ENCODE measurements around the gene TEX35. TPM values are rescaled to one million over a fixed set of nuclear protein-coding genes. Genes with fewer than 3 reads are reported as not detected.

Gene TEX35
- total RNA-seq, 1 experiment from 2014 or later = not detected

DNA sequence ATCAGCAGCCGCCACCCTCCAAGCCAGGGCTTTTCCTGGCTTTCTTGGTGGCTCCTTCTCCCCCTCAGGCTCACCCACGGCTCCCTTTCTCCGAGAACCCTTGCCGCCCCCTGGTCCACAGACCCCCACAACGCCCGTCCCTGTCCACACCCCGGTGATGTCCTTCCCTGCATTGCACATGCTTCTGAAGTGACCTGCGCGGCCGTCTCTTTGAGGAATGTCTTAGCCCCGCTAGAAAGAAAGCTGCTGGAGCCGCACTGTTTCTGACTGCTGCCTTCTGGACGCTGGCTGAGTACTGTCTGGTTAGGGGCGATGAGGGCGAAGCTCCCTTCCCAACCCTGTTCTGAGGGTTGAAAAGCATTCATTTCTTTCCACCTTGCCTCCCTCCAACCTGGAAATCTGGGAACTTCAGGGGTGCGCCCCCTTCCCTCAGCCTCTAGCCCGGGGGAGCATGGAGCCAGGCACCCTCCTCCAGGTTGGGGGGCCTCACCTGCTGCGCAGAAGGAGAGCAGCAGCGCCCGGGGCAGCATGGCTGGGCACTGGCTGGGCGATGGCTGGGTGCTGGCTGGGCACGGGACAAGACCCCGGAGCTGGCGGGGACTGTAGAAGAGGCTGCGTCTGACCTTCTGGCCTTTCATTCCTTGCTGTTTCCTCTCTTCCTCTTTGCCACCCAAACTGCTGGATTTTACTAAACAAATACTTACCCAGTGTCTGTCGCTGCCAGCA is 16.3 kb upstream of the TEX35 start, which contains the start of gene CLEC20A:
CLEC20A (minus strand) TSS at position 555 of the 726 bp plus-strand sequence; CDS start at position 530, 25 bp downstream.
- intact Hi-C loops (cut with micrococcal nuclease) = no loop called here
- H3K4me1 Mint-ChIP-seq (ENCODE audit: insufficient read depth, unreplicated experiment) = no peaks in the 10 kb centered on the region
- no peaks in the 10 kb centered on the region for H3K9me3 Mint-ChIP-seq (ENCODE audit: unreplicated experiment)
- H3K27ac Mint-ChIP-seq (ENCODE audit: low read depth, unreplicated experiment) = no peak within 1 kb of the TSS
- H3K4me3 Mint-ChIP-seq (ENCODE audit: unreplicated experiment) = no peak within 1 kb of the TSS
- DNase-seq (ENCODE audit: unreplicated experiment) = no peak
- CTCF ChIA-PET = interaction anchor here (0.6 to 2.4 kb wide), 3 partner anchors 8 to 1210 kb away, joined by 3 to 20 read pairs (median 4); no protein-coding TSS in a partner anchor
- POLR2A ChIA-PET = no interaction called here
- H3K27me3 Mint-ChIP-seq (ENCODE audit: insufficient read depth, unreplicated experiment) = no peaks in the 10 kb centered on the region
- TF ChIP-seq, protein P1, sequence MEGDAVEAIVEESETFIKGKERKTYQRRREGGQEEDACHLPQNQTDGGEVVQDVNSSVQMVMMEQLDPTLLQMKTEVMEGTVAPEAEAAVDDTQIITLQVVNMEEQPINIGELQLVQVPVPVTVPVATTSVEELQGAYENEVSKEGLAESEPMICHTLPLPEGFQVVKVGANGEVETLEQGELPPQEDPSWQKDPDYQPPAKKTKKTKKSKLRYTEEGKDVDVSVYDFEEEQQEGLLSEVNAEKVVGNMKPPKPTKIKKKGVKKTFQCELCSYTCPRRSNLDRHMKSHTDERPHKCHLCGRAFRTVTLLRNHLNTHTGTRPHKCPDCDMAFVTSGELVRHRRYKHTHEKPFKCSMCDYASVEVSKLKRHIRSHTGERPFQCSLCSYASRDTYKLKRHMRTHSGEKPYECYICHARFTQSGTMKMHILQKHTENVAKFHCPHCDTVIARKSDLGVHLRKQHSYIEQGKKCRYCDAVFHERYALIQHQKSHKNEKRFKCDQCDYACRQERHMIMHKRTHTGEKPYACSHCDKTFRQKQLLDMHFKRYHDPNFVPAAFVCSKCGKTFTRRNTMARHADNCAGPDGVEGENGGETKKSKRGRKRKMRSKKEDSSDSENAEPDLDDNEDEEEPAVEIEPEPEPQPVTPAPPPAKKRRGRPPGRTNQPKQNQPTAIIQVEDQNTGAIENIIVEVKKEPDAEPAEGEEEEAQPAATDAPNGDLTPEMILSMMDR (IDR thresholded peaks at IDR 0.05; ENCODE audit: unreplicated experiment) = no peak
- H3K36me3 Mint-ChIP-seq (ENCODE audit: insufficient read depth, unreplicated experiment) = no peaks in the 10 kb centered on the region
- no TSS peak for BruUV-seq (replicated peaks)

DNA sequence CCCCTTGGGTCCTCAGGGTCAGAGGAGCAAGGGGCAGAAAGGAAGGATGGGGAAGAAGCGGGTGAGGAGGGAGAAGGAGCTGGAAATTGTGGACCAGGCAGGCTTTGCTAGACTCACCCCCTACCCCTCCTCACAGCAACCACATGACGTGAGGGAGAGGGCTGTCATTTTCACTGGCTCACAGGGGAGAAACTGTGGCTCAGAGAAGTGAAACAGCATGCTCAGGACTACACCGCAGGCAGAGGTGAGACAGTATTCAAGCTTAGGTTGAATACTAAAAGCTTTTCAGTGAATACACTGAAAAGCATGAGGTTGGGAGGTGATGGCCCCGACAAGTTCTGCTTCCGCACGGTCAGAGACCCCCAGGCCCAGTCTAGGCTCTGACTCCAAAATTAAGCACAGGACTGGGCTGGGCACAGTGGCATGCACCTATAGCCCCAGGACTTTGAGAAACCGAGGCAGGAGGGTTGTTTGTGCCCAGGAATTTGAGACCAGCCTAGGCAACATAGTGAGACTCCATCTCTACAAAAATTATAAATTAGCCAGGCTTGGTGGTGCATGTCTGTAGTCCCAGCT is 14.9 kb upstream of the TEX35 start:
- Mint-ChIP-seq H3K4me3 (ENCODE audit: unreplicated experiment) (no peak overlapping the region), H3K36me3 (ENCODE audit: insufficient read depth, unreplicated experiment) (no peaks in the 10 kb centered on the region), H3K27ac (ENCODE audit: low read depth, unreplicated experiment) (no peak overlapping the region), H3K27me3 (ENCODE audit: insufficient read depth, unreplicated experiment) (no peaks in the 10 kb centered on the region), H3K9me3 (ENCODE audit: unreplicated experiment) (no peaks in the 10 kb centered on the region), H3K4me1 (ENCODE audit: insufficient read depth, unreplicated experiment) (no peaks in the 10 kb centered on the region)
- POLR2A ChIA-PET = no interaction called here
- TF ChIP-seq, protein P1 (IDR thresholded peaks at IDR 0.05; ENCODE audit: unreplicated experiment) = no peak
- intact Hi-C loops (cut with micrococcal nuclease) = no loop called here
- no TSS peak for BruUV-seq (replicated peaks)
- CTCF ChIA-PET = interaction anchor here (0.7 to 12.8 kb wide), 6 partner anchors 17 to 550 kb away, joined by 3 to 309 read pairs (median 141); partner anchors contain the start of gene TEX35
- no peak for DNase-seq (ENCODE audit: unreplicated experiment)

DNA sequence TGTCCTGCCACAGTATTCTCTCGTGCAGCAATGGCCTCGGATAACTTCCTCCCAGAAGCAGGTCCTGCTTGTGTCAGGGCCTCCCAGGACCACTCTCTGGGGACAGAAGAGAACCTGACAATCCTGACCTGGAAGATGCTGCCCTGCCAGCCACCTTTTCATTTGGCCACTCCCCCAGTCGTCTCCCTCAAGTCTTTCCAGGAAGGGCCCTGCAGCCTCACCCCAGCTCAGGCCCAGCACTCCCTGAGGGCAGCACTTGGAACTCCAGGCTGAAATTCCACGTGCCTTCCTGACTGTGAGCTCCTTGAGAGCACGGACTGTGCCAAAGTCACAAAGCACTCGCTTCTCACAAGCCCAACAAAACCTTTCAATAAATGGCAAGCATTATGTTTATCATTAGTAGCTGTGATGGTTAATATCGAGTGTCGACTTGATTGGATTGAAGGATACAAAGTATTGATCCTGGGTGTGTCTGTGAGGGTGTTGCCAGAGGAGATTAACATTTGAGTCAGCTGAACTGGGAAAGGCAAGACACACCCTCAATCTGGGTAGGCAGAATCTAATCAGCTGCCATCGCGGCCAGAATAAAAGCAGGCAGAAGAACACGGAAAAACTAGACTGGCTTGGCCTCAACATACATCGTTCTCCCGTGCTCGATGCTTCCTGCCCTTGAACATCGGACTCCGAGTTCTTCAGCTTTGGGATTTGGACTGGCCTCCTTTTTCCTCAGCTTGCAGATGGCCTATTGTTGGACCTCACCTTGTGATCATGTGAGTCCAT is 13.8 kb upstream of the TEX35 start:
- H3K4me3 Mint-ChIP-seq (ENCODE audit: unreplicated experiment) = no peak overlapping the region
- CTCF ChIA-PET = interaction anchor here (0.5 to 12.8 kb wide), 11 partner anchors 10 to 792 kb away, joined by 3 to 309 read pairs (median 82); partner anchors contain the start of gene TEX35

More for the DNA sequence above, 13.8 kb upstream of the TEX35 start:
- POLR2A ChIA-PET = no interaction called here
- intact Hi-C loops (cut with micrococcal nuclease) = no loop called here
- H3K27me3 Mint-ChIP-seq (ENCODE audit: insufficient read depth, unreplicated experiment) = no peaks in the 10 kb centered on the region
- H3K9me3 Mint-ChIP-seq (ENCODE audit: unreplicated experiment) = no peaks in the 10 kb centered on the region
- no peaks in the 10 kb centered on the region for H3K4me1 Mint-ChIP-seq (ENCODE audit: insufficient read depth, unreplicated experiment)
- TF ChIP-seq, protein P1 (IDR thresholded peaks at IDR 0.05; ENCODE audit: unreplicated experiment) = no peak
- no peak for DNase-seq (ENCODE audit: unreplicated experiment)
- no peaks in the 10 kb centered on the region for H3K36me3 Mint-ChIP-seq (ENCODE audit: insufficient read depth, unreplicated experiment)
- no peak overlapping the region for H3K27ac Mint-ChIP-seq (ENCODE audit: low read depth, unreplicated experiment)
- BruUV-seq (replicated peaks) = no TSS peak
